Endodermal cell (in vitro differentiated cells): ENCODE data around the gene MLYCD. TPM values are rescaled to one million over a fixed set of nuclear protein-coding genes. Genes with fewer than 3 reads are reported as not detected.
A peak's percentile ranks its signal among the peaks of the same experiment; 100 is the strongest.

Experiments used
- DNase-seq: peaks from one replicate; pipeline ENCODE4 v3.0.0-alpha.2; 2017
- H3K27ac ChIP-seq: 2 replicates; pipeline ENCODE4 v1.5.1; 2013; ENCODE audit warnings: mild to moderate bottlenecking, low read depth, low read length, moderate library complexity
- H3K27me3 ChIP-seq: 2 replicates; pipeline ENCODE4 v1.6.1; 2013; ENCODE audit warnings: mild to moderate bottlenecking, low read length, moderate library complexity; ENCODE audit not compliant: insufficient read depth, control insufficient read depth, poor library complexity, severe bottlenecking
- H3K36me3 ChIP-seq: 2 replicates; pipeline ENCODE4 v1.7.0; 2013; ENCODE audit warnings: mild to moderate bottlenecking, low read length, moderate library complexity; ENCODE audit not compliant: control insufficient read depth, insufficient read depth
- H3K4me1 ChIP-seq: one replicate; pipeline ENCODE4 v1.7.0; 2013; ENCODE audit warnings: low read length; ENCODE audit not compliant: control insufficient read depth, insufficient read depth
- H3K4me3 ChIP-seq: 2 replicates; pipeline ENCODE4 v1.5.1; 2013; ENCODE audit warnings: mild to moderate bottlenecking, low read length, moderate library complexity
- H3K9ac ChIP-seq: 2 replicates; pipeline ENCODE4 v1.6.1; 2013; ENCODE audit warnings: mild to moderate bottlenecking, low read length, moderate library complexity; ENCODE audit not compliant: poor library complexity, severe bottlenecking; ENCODE audit errors: extremely low read depth
- H3K9me3 ChIP-seq: 2 replicates; pipeline ENCODE4 v1.6.1; 2013; ENCODE audit warnings: mild to moderate bottlenecking, low read length, moderate library complexity; ENCODE audit not compliant: control insufficient read depth
- H3K27ac Mint-ChIP-seq: 2 replicates; pipeline ENCODE4 v1.8.0; 2020; ENCODE audit warnings: mixed read lengths
- H3K27me3 Mint-ChIP-seq: 2 replicates; pipeline ENCODE4 v1.8.0; 2021; ENCODE audit warnings: mild to moderate bottlenecking, mixed read lengths; ENCODE audit not compliant: insufficient read depth
- H3K36me3 Mint-ChIP-seq: 2 replicates; pipeline ENCODE4 v1.8.0; 2020; ENCODE audit warnings: low read depth, mixed read lengths
- H3K4me1 Mint-ChIP-seq: 2 replicates; pipeline ENCODE4 v1.8.0; 2020; ENCODE audit warnings: mixed read lengths
- H3K4me3 Mint-ChIP-seq: 2 replicates; pipeline ENCODE4 v1.8.0; 2020; ENCODE audit warnings: mild to moderate bottlenecking, moderate library complexity, mixed read lengths
- H3K9me3 Mint-ChIP-seq: 2 replicates; pipeline ENCODE4 v1.8.0; 2020; ENCODE audit warnings: mild to moderate bottlenecking, mixed read lengths
- CTCF ChIP-seq: fragments of 200-600 bp; sonication (generic); conservative IDR thresholded peaks from 2 replicates; pipeline ENCODE4 v1.5.0; 2021; ENCODE audit warnings: antibody characterized with exemption, mild to moderate bottlenecking
- WGBS, 2 experiments: methylation state at CpG; one replicate each; pipeline versions ENCODE4 v1.1.5 to v1.1.7; 2013; ENCODE audit warnings: missing lambda C conversion rate in 2 of 2, mixed read lengths in 1 of 2; ENCODE audit not compliant: insufficient coverage in 1 of 2, insufficient read length in 1 of 2; 5-methylcytosine and 5-hydroxymethylcytosine counted together
- total RNA-seq, 2 donors: library from RNA; stranded (reverse); fragmentation: NEBNext Ultra II Directional in 1 of 2; extraction: Animal tissue kit (Norgen Biotek cat#: 25700) in 1 of 2; gene quantifications; 2 replicates in 1 of 2; 3 replicates in 1 of 2; pipeline ENCODE4 v1.2.1, GENCODE V29; 2021

Gene MLYCD
- total RNA-seq, 2 donors from 2014 or later, result 11.1 to 19.0 TPM

GRCh38 chr16:83929811-83930555, 31.1 kb downstream of the MLYCD start:
- Mint-ChIP-seq H3K27me3 (no peaks in the 10 kb centered on the region), H3K4me3 (no peak overlapping the region), H3K36me3 (peaks cover 16% of the 10 kb centered on the region), H3K4me1 (peaks cover 15% of the 10 kb centered on the region), H3K9me3 (no peaks in the 10 kb centered on the region), H3K27ac (peak overlapping the region; percentile 37)
- H3K27me3 ChIP-seq, result no peaks in the 10 kb centered on the region
- H3K9me3 ChIP-seq, result no peaks in the 10 kb centered on the region
- H3K4me3 ChIP-seq, result no peak overlapping the region
- 93 to 94% methylated on average over 12 to 17 of the region's 17 CpGs for WGBS, 2 experiments
- no peak for TF ChIP-seq CTCF
- H3K36me3 ChIP-seq, result no peaks in the 10 kb centered on the region
- no peaks in the 10 kb centered on the region for H3K4me1 ChIP-seq
- H3K9ac ChIP-seq, result no peak overlapping the region
- no peak overlapping the region for H3K27ac ChIP-seq
- no peak for DNase-seq

GRCh38 chr16:83930730-83931500, 32.0 kb downstream of the MLYCD start:
- H3K36me3 ChIP-seq, result no peaks in the 10 kb centered on the region
- H3K9me3 Mint-ChIP-seq, result no peaks in the 10 kb centered on the region
- peaks cover 9% of the 10 kb centered on the region for H3K36me3 Mint-ChIP-seq
- no peak overlapping the region for H3K4me3 ChIP-seq
- WGBS, 2 experiments, result 91 to 96% methylated on average over 10 to 22 of the region's 22 CpGs
- TF ChIP-seq CTCF, result no peak
- H3K4me1 Mint-ChIP-seq, result peaks cover 11% of the 10 kb centered on the region
- H3K9ac ChIP-seq, result no peak overlapping the region
- H3K27me3 Mint-ChIP-seq, result no peaks in the 10 kb centered on the region
- no peak overlapping the region for H3K27ac ChIP-seq
- no peaks in the 10 kb centered on the region for H3K27me3 ChIP-seq
- H3K4me3 Mint-ChIP-seq, result no peak overlapping the region
- H3K27ac Mint-ChIP-seq, result no peak overlapping the region
- H3K9me3 ChIP-seq, result no peaks in the 10 kb centered on the region
- H3K4me1 ChIP-seq, result no peaks in the 10 kb centered on the region
- no peak for DNase-seq

DNA sequence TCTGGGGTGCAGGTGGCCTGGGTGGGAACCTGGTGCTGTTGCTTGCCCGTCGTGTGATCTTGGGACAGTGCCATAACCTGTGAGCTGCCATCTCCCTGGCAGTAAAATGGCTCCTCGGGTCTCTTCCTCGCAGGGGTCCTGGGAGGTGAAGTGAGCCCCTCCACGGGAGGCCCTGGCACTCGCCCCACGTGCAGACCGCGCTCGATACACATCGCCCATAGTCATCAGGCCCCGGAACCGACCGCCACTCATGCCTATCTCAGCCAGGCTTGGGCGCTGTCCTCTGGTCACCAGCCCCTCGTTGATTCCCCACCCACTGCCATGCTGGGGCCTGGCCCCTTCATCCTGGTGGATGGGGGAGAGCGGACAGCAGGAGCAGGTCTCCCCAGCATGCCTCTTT, 32.6 kb downstream of the MLYCD start:
- Histone ChIP-seq H3K4me3 (no peak overlapping the region), H3K27me3 (no peaks in the 10 kb centered on the region), H3K36me3 (no peaks in the 10 kb centered on the region), H3K27ac (no peak overlapping the region), H3K9me3 (no peaks in the 10 kb centered on the region), H3K9ac (no peak overlapping the region), H3K4me1 (no peaks in the 10 kb centered on the region)
- Mint-ChIP-seq H3K4me1 (peaks cover 8% of the 10 kb centered on the region), H3K9me3 (no peaks in the 10 kb centered on the region), H3K36me3 (peaks cover 7% of the 10 kb centered on the region), H3K27me3 (no peaks in the 10 kb centered on the region), H3K4me3 (no peak overlapping the region), H3K27ac (no peak overlapping the region)
- DNase-seq, result no peak
- WGBS, 2 experiments, result 97 to 98% methylated on average over 14 to 17 of the region's 17 CpGs
- no peak for TF ChIP-seq CTCF
